GM20000 (cell line): Measurements from ENCODE around the gene COL4A2.

Experiments
- DNase-seq: peaks from one replicate; pipeline ENCODE4 v3.0.0; 2012; ENCODE audit warnings: low spot score
- CTCF ChIP-seq: IDR thresholded peaks from 2 replicates; pipeline ENCODE4 v1.5.1; 2012; ENCODE audit warnings: mild to moderate bottlenecking, control low read depth; ENCODE audit errors: extremely low read depth, missing control alignments

Gene COL4A2

GRCh38 chr13:110403721-110404120 is 96.6 kb downstream of the COL4A2 start:
- no peak for TF ChIP-seq CTCF

GRCh38 chr13:110404321-110404720 is 97.2 kb downstream of the COL4A2 start:
- no peak for DNase-seq
- TF ChIP-seq CTCF = no peak

More at GRCh38 chr13:110403721-110404120, 96.6 kb downstream of the COL4A2 start:
- DNase-seq = no peak

- no peak for TF ChIP-seq CTCF
- DNase-seq = no peak
Observed at GRCh38 chr13:110405597-110406450, 98.7 kb downstream of the COL4A2 start.

GRCh38 chr13:110407021-110407420 is 99.9 kb downstream of the COL4A2 start:
- no peak for TF ChIP-seq CTCF

GRCh38 chr13:110407531-110407930 is 100.4 kb downstream of the COL4A2 start:
- TF ChIP-seq CTCF = no peak
- no peak for DNase-seq

More at GRCh38 chr13:110407021-110407420, 99.9 kb downstream of the COL4A2 start:
- DNase-seq = no peak

GRCh38 chr13:110408286-110408685 is 101.2 kb downstream of the COL4A2 start:
- TF ChIP-seq CTCF = no peak

GRCh38 chr13:110409581-110409992 is 102.5 kb downstream of the COL4A2 start:
- TF ChIP-seq CTCF = no peak
- DNase-seq = no peak

More at GRCh38 chr13:110408286-110408685, 101.2 kb downstream of the COL4A2 start:
- DNase-seq = no peak
